Measurements from ENCODE around the gene KAZN.

DNA sequence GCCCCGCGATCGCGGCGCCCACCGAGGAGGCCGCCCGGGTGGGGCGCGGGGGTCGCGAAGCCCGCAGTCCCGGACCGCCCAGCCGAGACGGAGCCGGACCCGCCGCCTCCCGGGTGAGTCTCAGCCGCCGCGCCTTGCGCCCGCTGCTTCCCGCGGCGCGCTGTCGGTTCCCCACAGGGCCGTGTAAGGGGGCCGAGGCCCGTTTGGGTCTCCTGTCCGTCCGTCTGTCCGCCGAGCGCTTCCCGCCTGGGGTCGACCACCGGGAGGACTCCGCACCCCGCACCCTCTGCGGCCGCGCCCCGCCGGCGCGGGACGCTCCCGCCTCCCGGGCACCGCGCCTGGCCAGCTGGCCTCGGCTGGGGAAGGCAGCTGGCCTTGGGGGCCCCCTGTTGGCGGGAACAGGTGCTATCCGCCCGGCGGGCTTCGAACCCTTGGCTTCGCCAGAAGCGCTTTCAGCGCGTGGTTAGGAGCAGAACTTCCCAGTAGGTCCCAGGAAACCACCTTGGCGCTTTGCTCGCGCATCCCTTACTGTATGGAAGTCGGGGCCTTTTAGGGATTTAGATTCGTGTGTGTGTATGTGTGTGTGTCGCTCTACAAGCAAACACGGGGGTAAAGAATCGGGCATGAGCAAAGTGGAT, 555.5 kb downstream of the KAZN start:
- TF ChIP-seq, protein P1, sequence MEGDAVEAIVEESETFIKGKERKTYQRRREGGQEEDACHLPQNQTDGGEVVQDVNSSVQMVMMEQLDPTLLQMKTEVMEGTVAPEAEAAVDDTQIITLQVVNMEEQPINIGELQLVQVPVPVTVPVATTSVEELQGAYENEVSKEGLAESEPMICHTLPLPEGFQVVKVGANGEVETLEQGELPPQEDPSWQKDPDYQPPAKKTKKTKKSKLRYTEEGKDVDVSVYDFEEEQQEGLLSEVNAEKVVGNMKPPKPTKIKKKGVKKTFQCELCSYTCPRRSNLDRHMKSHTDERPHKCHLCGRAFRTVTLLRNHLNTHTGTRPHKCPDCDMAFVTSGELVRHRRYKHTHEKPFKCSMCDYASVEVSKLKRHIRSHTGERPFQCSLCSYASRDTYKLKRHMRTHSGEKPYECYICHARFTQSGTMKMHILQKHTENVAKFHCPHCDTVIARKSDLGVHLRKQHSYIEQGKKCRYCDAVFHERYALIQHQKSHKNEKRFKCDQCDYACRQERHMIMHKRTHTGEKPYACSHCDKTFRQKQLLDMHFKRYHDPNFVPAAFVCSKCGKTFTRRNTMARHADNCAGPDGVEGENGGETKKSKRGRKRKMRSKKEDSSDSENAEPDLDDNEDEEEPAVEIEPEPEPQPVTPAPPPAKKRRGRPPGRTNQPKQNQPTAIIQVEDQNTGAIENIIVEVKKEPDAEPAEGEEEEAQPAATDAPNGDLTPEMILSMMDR (IDR thresholded peaks at IDR 0.05; ENCODE audit: low read length): peak; percentile 60
- TF ChIP-seq EZH2 (optimal IDR thresholded peaks at IDR 0.05; ENCODE audit: low read depth, low read length) (no peak), EZH2phosphoT487 (IDR thresholded peaks at IDR 0.05; ENCODE audit: low read length) (no peak)

All from MM.1S (cell line).